PC-3 (cell line): ENCODE results near the gene TELO2.

Source experiments
- CTCF ChIP-seq: fragments of 300-600 bp; sonication (generic); conservative IDR thresholded peaks from 2 replicates; pipeline ENCODE4 v1.5.1; 2017; ENCODE audit warnings: antibody characterized with exemption, low read depth, mild to moderate bottlenecking, low read length
- EZH2 ChIP-seq: fragments of 300-600 bp; sonication (generic); IDR thresholded peaks from one replicate; pipeline ENCODE4 v1.6.1; 2017; ENCODE audit warnings: antibody characterized with exemption, mild to moderate bottlenecking, low read length; ENCODE audit not compliant: unreplicated experiment
- EZH2phosphoT487 ChIP-seq: fragments of 300-600 bp; sonication (generic); IDR thresholded peaks from 2 replicates; pipeline ENCODE4 v1.6.1; 2018; ENCODE audit warnings: mild to moderate bottlenecking, antibody characterized with exemption, low read length, borderline replicate concordance

- TF ChIP-seq EZH2 (no peak), EZH2phosphoT487 (no peak), CTCF (no peak)
Measured at GRCh38 chr16:1538804-1539520, 45.8 kb downstream of the TELO2 start.
